HG03432 (cell line): ENCODE data around the gene LCN15.
"Not testable (repeated sequence)": the region's sequence is repeated elsewhere in the genome, so short reads cannot be mapped to it uniquely, and the experiment has no call there.

ENCODE experiments used
- ATAC-seq: cut with Tn5 transposase; IDR thresholded peaks from one replicate; pipeline ENCODE4 v1.9.1; 2021; ENCODE audit warnings: mild to moderate bottlenecking, moderate library complexity; ENCODE audit not compliant: unreplicated experiment

LCN15 gene

GRCh38 chr9:136756134-136756438 is 8.2 kb downstream of the LCN15 start:
- ATAC-seq = no peak

GRCh38 chr9:136755302-136756133 is 8.8 kb downstream of the LCN15 start:
- not testable (repeated sequence) for ATAC-seq

- ATAC-seq = no peak
Observed at GRCh38 chr9:136754626-136755301, 9.6 kb downstream of the LCN15 start.

GRCh38 chr9:136754059-136754572 is 10.2 kb downstream of the LCN15 start:
- ATAC-seq = no peak

GRCh38 chr9:136753371-136754058 is 10.8 kb downstream of the LCN15 start:
- no peak for ATAC-seq

- no peak for ATAC-seq
Observed at GRCh38 chr9:136751814-136752213, 12.5 kb downstream of the LCN15 start.

- no peak for ATAC-seq
Observed at GRCh38 chr9:136751244-136751643, 13.1 kb downstream of the LCN15 start.

GRCh38 chr9:136750526-136750925 is 13.8 kb downstream of the LCN15 start:
- ATAC-seq = no peak

GRCh38 chr9:136748666-136749611 is 15.4 kb downstream of the LCN15 start:
- no peak for ATAC-seq

- ATAC-seq = no peak
Observed at GRCh38 chr9:136748201-136748600, 16.1 kb downstream of the LCN15 start, which contains the start of gene LCN6. TSS of gene LCN6 (minus strand) at chr9:136748525. CDS start at chr9:136748483, 42 bp downstream.

- no peak for ATAC-seq
Observed at GRCh38 chr9:136747161-136748060, 16.9 kb downstream of the LCN15 start.

GRCh38 chr9:136746621-136747020 is 17.7 kb downstream of the LCN15 start:
- ATAC-seq = no peak

- ATAC-seq = no peak
Observed at GRCh38 chr9:136746155-136746490, 18.2 kb downstream of the LCN15 start.

GRCh38 chr9:136745389-136746154 is 18.7 kb downstream of the LCN15 start:
- no peak for ATAC-seq

GRCh38 chr9:136744773-136745172 is 19.5 kb downstream of the LCN15 start:
- ATAC-seq = no peak

GRCh38 chr9:136743639-136744211 is 20.6 kb downstream of the LCN15 start:
- no peak for ATAC-seq

- no peak for ATAC-seq
Observed at GRCh38 chr9:136742591-136743391, 21.5 kb downstream of the LCN15 start, which contains the start of gene LCN10. TSS of gene LCN10 (minus strand) at chr9:136742940. CDS start at chr9:136742903, 37 bp downstream.
